ENCODE data around the gene PLXND1. TPM values are rescaled to one million over a fixed set of nuclear protein-coding genes. Genes with fewer than 3 reads are reported as not detected.

PLXND1 gene
- total RNA-seq, 4 donors from 2014 or later, result 45.0 to 77.9 (median 61.5) TPM

- H3K4me3 ChIP-seq, result peak overlapping the region in 1 of 2 donors; percentile 26
- peak; percentile 48 for TF ChIP-seq POLR2AphosphoS5 (IDR thresholded peaks at IDR 0.05)
- TF ChIP-seq POLR2A (IDR thresholded peaks at IDR 0.05), result no peak
- ATAC-seq, result peak; percentile 88
- H3K36me3 ChIP-seq, result peaks cover 0 to 87% of the 10 kb centered on the region in 2 donors
- H3K9me3 ChIP-seq, result no peaks in the 10 kb centered on the region
- no peaks in the 10 kb centered on the region for H3K27me3 ChIP-seq
- peak overlapping the region in 3 of 4 donors; percentile 82 to 88 (median 82) for H3K27ac ChIP-seq
- WGBS, 2 donors (ENCODE audit: low coverage in 1 of 2), result 21 to 26% methylated on average over 8 of the region's 18 CpGs
- peaks cover 0 to 87% (median 51%) of the 10 kb centered on the region in 3 donors for H3K4me1 ChIP-seq
These were observed 45.4 kb downstream of the PLXND1 start for GRCh38 chr3:129560911-129561594.

GRCh38 chr3:129560269-129560787 is 46.1 kb downstream of the PLXND1 start:
- H3K36me3 ChIP-seq, result peaks cover 0 to 87% of the 10 kb centered on the region in 2 donors
- no peak for ATAC-seq
- peak overlapping the region in 3 of 4 donors; percentile 82 to 88 (median 82) for H3K27ac ChIP-seq
- H3K9me3 ChIP-seq, result no peaks in the 10 kb centered on the region
- H3K4me1 ChIP-seq, result peaks cover 0 to 87% (median 50%) of the 10 kb centered on the region in 3 donors
- TF ChIP-seq POLR2AphosphoS5 (IDR thresholded peaks at IDR 0.05) (no peak), EP300 (IDR thresholded peaks at IDR 0.05) (no peak), POLR2A (IDR thresholded peaks at IDR 0.05) (no peak)
- TF ChIP-seq, protein P1, sequence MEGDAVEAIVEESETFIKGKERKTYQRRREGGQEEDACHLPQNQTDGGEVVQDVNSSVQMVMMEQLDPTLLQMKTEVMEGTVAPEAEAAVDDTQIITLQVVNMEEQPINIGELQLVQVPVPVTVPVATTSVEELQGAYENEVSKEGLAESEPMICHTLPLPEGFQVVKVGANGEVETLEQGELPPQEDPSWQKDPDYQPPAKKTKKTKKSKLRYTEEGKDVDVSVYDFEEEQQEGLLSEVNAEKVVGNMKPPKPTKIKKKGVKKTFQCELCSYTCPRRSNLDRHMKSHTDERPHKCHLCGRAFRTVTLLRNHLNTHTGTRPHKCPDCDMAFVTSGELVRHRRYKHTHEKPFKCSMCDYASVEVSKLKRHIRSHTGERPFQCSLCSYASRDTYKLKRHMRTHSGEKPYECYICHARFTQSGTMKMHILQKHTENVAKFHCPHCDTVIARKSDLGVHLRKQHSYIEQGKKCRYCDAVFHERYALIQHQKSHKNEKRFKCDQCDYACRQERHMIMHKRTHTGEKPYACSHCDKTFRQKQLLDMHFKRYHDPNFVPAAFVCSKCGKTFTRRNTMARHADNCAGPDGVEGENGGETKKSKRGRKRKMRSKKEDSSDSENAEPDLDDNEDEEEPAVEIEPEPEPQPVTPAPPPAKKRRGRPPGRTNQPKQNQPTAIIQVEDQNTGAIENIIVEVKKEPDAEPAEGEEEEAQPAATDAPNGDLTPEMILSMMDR (IDR thresholded peaks at IDR 0.05), result no peak
- no peaks in the 10 kb centered on the region for H3K27me3 ChIP-seq
- no peak overlapping the region for H3K4me3 ChIP-seq
- 90% methylated on average over 6 of the region's 16 CpGs; no CpG with 5 or more reads in 1 of the 2 donors for WGBS, 2 donors (ENCODE audit: low coverage in 1 of 2)

DNA sequence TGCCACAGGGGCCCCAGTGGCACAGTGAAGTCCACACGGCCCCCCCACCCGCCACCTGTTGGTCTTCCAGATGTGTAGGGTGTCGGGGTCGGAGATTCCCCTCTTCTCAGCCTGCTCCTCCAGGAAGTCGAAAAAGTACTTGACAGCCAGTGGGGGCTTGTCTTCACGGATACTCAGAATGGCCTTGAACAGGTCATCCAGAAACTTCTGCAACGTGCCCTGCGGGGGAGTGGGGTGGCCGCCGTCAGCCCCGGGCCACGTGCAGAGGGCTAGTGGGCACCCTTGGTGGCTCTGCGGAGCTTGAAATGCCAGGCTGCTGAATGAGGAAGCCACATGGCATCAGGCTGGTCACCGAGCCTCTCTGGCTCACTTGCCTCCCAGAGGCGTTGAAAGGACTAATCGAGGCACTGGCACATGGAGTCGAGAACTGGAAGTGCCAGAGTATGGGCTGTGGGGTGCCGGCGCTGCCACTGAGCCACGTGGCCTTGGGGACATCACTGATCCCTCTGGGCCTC is 46.9 kb downstream of the PLXND1 start:
- Histone ChIP-seq H3K27ac (peak overlapping the region in 3 of 4 donors; percentile 82 to 88 (median 82)), H3K9me3 (no peaks in the 10 kb centered on the region), H3K27me3 (no peaks in the 10 kb centered on the region), H3K4me3 (no peak overlapping the region), H3K36me3 (peaks cover 0 to 80% of the 10 kb centered on the region in 2 donors), H3K4me1 (peaks cover 0 to 87% (median 44%) of the 10 kb centered on the region in 3 donors)
- no CpG with 5 or more reads among the region's 20 CpGs for WGBS, 2 donors (ENCODE audit: low coverage in 1 of 2)
- ATAC-seq, result no peak
- TF ChIP-seq, protein P1 (IDR thresholded peaks at IDR 0.05), result no peak
- no peak for TF ChIP-seq POLR2AphosphoS5 (IDR thresholded peaks at IDR 0.05)
- no peak for TF ChIP-seq POLR2A (IDR thresholded peaks at IDR 0.05)
- no peak for TF ChIP-seq EP300 (IDR thresholded peaks at IDR 0.05)

DNA sequence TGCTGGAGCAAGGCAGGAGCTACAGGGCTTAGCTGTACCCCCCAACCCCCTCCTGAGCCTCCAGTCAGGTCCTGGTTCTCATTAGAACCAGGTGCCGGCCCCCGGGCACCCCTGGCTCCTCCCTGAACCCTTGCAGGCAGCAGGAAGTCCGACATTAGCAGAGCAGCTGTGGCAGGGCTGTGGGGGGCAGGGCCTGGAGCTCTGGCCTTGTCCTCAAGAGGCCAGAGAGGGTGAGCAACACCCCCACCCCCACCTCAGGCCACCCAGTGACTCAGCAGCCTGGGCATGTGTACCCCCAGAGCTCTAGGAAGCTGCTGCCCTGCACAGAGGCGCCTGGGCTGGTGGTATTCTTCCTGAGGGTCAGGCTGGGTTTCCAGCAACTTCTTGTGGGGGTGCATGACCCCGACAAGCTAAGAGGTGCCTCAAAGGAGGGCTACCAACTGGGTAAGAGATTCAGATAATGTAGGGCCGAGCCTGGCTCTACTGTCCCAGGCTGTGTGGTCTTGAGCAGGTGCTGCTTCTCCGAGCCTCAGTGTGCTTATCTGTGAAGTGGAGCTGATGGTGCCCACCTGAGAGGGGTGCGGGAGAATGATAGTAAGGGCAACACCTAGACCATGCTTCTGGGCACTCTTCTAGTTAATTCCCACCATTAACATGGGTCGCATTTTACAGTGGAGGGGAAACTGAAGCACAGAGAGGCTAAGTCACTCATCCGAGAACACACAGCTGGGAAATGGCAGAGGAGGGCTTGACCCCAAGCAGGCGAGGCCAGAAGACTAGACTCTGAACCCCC is 47.5 kb downstream of the PLXND1 start:
- no peak overlapping the region for H3K4me3 ChIP-seq
- WGBS, 2 donors (ENCODE audit: low coverage in 1 of 2), result 100% methylated on average over 2 of the region's 11 CpGs; no CpG with 5 or more reads in 1 of the 2 donors
- H3K9me3 ChIP-seq, result no peaks in the 10 kb centered on the region
- H3K27me3 ChIP-seq, result no peaks in the 10 kb centered on the region
- no peak for TF ChIP-seq POLR2A (IDR thresholded peaks at IDR 0.05)
- no peak for TF ChIP-seq POLR2AphosphoS5 (IDR thresholded peaks at IDR 0.05)
- TF ChIP-seq, protein P1 (IDR thresholded peaks at IDR 0.05), result no peak
- no peak for TF ChIP-seq EP300 (IDR thresholded peaks at IDR 0.05)
- H3K4me1 ChIP-seq, result peaks cover 0 to 87% (median 37%) of the 10 kb centered on the region in 3 donors
- peaks cover 0 to 73% of the 10 kb centered on the region in 2 donors for H3K36me3 ChIP-seq
- ATAC-seq, result no peak
- H3K27ac ChIP-seq, result peak overlapping the region in 3 of 4 donors; percentile 22 to 88 (median 82)
